HepG2 (cell line): Measurements from ENCODE around the gene STN1. TPM values are rescaled to one million over a fixed set of nuclear protein-coding genes. Genes with fewer than 3 reads are reported as not detected.

Experiments used
- FOXK1 ChIP-seq: sonication (generic); formaldehyde crosslinking; IDR thresholded peaks from 2 replicates; pipeline ENCODE4 v1.4.0; 2020; ENCODE audit warnings: low read depth, missing genetic modification reagents, borderline replicate concordance
- NFKBIZ ChIP-seq: IDR thresholded peaks from 2 replicates; pipeline ENCODE4 v1.6.1; 2018; ENCODE audit warnings: missing genetic modification reagents, missing compliant biosample characterization
- PITX1 ChIP-seq: sonication (generic); formaldehyde crosslinking; IDR thresholded peaks from 2 replicates; pipeline ENCODE4 v1.5.1; 2020; ENCODE audit warnings: mild to moderate bottlenecking, missing genetic modification reagents
- POGZ ChIP-seq: sonication (generic); formaldehyde crosslinking; IDR thresholded peaks from 2 replicates; pipeline ENCODE4 v1.4.0; 2020; ENCODE audit warnings: mild to moderate bottlenecking, missing genetic modification reagents
- RCOR2 ChIP-seq: IDR thresholded peaks from 2 replicates; pipeline ENCODE4 v1.6.1; 2016; ENCODE audit warnings: missing biosample characterization, missing genetic modification reagents
- RXRB ChIP-seq: IDR thresholded peaks from 2 replicates; pipeline ENCODE4 v1.6.1; 2016; ENCODE audit warnings: borderline replicate concordance, missing genetic modification reagents, missing compliant biosample characterization
- TBX3 ChIP-seq: fragments of 450-650 bp; IDR thresholded peaks from 2 replicates; pipeline ENCODE4 v1.6.1; 2017; ENCODE audit warnings: antibody characterized with exemption, mild to moderate bottlenecking, inconsistent platforms, borderline replicate concordance
- TEAD3 ChIP-seq: optimal IDR thresholded peaks from 2 replicates; pipeline ENCODE3; 2016; ENCODE audit warnings: borderline replicate concordance
- THAP11 ChIP-seq: IDR thresholded peaks from 2 replicates; pipeline ENCODE4 v1.6.1; 2016; ENCODE audit warnings: missing biosample characterization, missing genetic modification reagents
- ZNF160 ChIP-seq: sonication (generic); formaldehyde crosslinking; IDR thresholded peaks from 2 replicates; pipeline ENCODE4 v1.8.0; 2022; ENCODE audit warnings: mild to moderate bottlenecking, inconsistent platforms, missing genetic modification reagents
- polyA plus RNA-seq, 8 experiments: library from polyadenylated mRNA; depleted of rRNA in 3 of 8; stranded (reverse) in 7 of 8; unstranded in 1 of 8; fragments of >200 nt; fragmentation: Illumina TruSeq in 4 of 8; extraction: Trizol in 4 of 8; gene quantifications; 2 replicates each; pipeline versions ENCODE4 v1.2.1 to v1.2.3, GENCODE V29; 2011 to 2016; ENCODE audit warnings: low read depth in 4 of 8, missing spikeins in 1 of 8, mixed read lengths in 1 of 8; ENCODE audit not compliant: insufficient read depth in 1 of 8
- total RNA-seq, 5 experiments: library from RNA; depleted of rRNA; stranded (reverse); fragments of >200 nt; fragmentation: Illumina TruSeq; extraction: Trizol; gene quantifications; 2 replicates each; pipeline ENCODE4 v1.2.3, GENCODE V29; 2016; ENCODE audit warnings: low read depth in 1 of 5
- TF ChIP-seq, protein P1 (sequence below): IDR thresholded peaks from 2 replicates; pipeline ENCODE4 v1.6.1; 2016; ENCODE audit warnings: mild to moderate bottlenecking
- TF ChIP-seq, protein P2 (sequence below): sonication (generic); formaldehyde crosslinking; IDR thresholded peaks from 2 replicates; pipeline ENCODE4 v1.5.0; 2020; ENCODE audit warnings: mild to moderate bottlenecking, missing genetic modification reagents, moderate library complexity
- TF ChIP-seq, protein P3 (sequence below): sonication (generic); formaldehyde crosslinking; IDR thresholded peaks from 2 replicates; pipeline ENCODE4 v1.5.0; 2020; ENCODE audit warnings: mild to moderate bottlenecking, missing genetic modification reagents
- TF ChIP-seq, protein P4 (sequence below): sonication (generic); formaldehyde crosslinking; IDR thresholded peaks from 2 replicates; pipeline ENCODE4 v1.5.0; 2020; ENCODE audit warnings: mild to moderate bottlenecking, missing genetic modification reagents, borderline replicate concordance
- TF ChIP-seq, protein P5 (sequence below): IDR thresholded peaks from 2 replicates; pipeline ENCODE4 v1.6.1; 2018; ENCODE audit warnings: missing genetic modification reagents
- TF ChIP-seq, protein P6 (sequence below): sonication (generic); formaldehyde crosslinking; IDR thresholded peaks from 2 replicates; pipeline ENCODE4 v1.9.0; 2022; ENCODE audit warnings: low read depth, missing genetic modification reagents

The STN1 gene
- total and polyA plus RNA-seq, 2 of the 13 experiments (the other 11 are each of a cell fraction or from before 2014, with no cell fraction given), result 17.6 to 22.7 TPM

- TF ChIP-seq, protein P1, sequence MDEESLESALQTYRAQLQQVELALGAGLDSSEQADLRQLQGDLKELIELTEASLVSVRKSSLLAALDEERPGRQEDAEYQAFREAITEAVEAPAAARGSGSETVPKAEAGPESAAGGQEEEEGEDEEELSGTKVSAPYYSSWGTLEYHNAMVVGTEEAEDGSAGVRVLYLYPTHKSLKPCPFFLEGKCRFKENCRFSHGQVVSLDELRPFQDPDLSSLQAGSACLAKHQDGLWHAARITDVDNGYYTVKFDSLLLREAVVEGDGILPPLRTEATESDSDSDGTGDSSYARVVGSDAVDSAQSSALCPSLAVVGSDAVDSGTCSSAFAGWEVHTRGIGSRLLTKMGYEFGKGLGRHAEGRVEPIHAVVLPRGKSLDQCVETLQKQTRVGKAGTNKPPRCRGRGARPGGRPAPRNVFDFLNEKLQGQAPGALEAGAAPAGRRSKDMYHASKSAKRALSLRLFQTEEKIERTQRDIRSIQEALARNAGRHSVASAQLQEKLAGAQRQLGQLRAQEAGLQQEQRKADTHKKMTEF (CRISPR knock-in tag), result peak; percentile 79
- TF ChIP-seq, protein P2, sequence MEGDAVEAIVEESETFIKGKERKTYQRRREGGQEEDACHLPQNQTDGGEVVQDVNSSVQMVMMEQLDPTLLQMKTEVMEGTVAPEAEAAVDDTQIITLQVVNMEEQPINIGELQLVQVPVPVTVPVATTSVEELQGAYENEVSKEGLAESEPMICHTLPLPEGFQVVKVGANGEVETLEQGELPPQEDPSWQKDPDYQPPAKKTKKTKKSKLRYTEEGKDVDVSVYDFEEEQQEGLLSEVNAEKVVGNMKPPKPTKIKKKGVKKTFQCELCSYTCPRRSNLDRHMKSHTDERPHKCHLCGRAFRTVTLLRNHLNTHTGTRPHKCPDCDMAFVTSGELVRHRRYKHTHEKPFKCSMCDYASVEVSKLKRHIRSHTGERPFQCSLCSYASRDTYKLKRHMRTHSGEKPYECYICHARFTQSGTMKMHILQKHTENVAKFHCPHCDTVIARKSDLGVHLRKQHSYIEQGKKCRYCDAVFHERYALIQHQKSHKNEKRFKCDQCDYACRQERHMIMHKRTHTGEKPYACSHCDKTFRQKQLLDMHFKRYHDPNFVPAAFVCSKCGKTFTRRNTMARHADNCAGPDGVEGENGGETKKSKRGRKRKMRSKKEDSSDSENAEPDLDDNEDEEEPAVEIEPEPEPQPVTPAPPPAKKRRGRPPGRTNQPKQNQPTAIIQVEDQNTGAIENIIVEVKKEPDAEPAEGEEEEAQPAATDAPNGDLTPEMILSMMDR (CRISPR knock-in tag), result 0 out of 2 replicates have a peak, but pooled peaks have one; percentile 10
- TF ChIP-seq POGZ (peak; percentile 84), FOXK1 (peak; percentile 49; the same call in 1 of the 2 replicates), ZNF160 (0 out of 2 replicates have a peak, but pooled peaks have one; percentile 53), TEAD3 (CRISPR knock-in tag) (peak; percentile 55), TBX3 (no peak), RCOR2 (CRISPR knock-in tag) (peak; percentile 67; the same call in 1 of the 2 replicates), THAP11 (0 out of 2 replicates have a peak, but pooled peaks have one; percentile 35), PITX1 (CRISPR knock-in tag) (no peak), NFKBIZ (CRISPR knock-in tag) (0 out of 2 replicates have a peak, but pooled peaks have one; percentile 22), RXRB (CRISPR knock-in tag) (peak; percentile 66)
- TF ChIP-seq, protein P3, sequence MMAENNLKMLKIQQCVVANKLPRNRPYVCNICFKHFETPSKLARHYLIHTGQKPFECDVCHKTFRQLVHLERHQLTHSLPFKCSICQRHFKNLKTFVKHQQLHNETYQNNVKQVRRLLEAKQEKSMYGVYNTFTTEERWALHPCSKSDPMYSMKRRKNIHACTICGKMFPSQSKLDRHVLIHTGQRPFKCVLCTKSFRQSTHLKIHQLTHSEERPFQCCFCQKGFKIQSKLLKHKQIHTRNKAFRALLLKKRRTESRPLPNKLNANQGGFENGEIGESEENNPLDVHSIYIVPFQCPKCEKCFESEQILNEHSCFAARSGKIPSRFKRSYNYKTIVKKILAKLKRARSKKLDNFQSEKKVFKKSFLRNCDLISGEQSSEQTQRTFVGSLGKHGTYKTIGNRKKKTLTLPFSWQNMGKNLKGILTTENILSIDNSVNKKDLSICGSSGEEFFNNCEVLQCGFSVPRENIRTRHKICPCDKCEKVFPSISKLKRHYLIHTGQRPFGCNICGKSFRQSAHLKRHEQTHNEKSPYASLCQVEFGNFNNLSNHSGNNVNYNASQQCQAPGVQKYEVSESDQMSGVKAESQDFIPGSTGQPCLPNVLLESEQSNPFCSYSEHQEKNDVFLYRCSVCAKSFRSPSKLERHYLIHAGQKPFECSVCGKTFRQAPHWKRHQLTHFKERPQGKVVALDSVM (CRISPR knock-in tag), result no peak
- TF ChIP-seq, protein P4, sequence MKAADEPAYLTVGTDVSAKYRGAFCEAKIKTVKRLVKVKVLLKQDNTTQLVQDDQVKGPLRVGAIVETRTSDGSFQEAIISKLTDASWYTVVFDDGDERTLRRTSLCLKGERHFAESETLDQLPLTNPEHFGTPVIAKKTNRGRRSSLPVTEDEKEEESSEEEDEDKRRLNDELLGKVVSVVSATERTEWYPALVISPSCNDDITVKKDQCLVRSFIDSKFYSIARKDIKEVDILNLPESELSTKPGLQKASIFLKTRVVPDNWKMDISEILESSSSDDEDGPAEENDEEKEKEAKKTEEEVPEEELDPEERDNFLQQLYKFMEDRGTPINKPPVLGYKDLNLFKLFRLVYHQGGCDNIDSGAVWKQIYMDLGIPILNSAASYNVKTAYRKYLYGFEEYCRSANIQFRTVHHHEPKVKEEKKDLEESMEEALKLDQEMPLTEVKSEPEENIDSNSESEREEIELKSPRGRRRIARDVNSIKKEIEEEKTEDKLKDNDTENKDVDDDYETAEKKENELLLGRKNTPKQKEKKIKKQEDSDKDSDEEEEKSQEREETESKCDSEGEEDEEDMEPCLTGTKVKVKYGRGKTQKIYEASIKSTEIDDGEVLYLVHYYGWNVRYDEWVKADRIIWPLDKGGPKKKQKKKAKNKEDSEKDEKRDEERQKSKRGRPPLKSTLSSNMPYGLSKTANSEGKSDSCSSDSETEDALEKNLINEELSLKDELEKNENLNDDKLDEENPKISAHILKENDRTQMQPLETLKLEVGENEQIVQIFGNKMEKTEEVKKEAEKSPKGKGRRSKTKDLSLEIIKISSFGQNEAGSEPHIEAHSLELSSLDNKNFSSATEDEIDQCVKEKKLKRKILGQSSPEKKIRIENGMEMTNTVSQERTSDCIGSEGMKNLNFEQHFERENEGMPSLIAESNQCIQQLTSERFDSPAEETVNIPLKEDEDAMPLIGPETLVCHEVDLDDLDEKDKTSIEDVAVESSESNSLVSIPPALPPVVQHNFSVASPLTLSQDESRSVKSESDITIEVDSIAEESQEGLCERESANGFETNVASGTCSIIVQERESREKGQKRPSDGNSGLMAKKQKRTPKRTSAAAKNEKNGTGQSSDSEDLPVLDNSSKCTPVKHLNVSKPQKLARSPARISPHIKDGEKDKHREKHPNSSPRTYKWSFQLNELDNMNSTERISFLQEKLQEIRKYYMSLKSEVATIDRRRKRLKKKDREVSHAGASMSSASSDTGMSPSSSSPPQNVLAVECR, result peak; percentile 72; the same call in 1 of the 2 replicates
- TF ChIP-seq, protein P5, sequence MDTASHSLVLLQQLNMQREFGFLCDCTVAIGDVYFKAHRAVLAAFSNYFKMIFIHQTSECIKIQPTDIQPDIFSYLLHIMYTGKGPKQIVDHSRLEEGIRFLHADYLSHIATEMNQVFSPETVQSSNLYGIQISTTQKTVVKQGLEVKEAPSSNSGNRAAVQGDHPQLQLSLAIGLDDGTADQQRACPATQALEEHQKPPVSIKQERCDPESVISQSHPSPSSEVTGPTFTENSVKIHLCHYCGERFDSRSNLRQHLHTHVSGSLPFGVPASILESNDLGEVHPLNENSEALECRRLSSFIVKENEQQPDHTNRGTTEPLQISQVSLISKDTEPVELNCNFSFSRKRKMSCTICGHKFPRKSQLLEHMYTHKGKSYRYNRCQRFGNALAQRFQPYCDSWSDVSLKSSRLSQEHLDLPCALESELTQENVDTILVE (CRISPR knock-in tag), result 0 out of 2 replicates have a peak, but pooled peaks have one; percentile 51
- TF ChIP-seq, protein P6, sequence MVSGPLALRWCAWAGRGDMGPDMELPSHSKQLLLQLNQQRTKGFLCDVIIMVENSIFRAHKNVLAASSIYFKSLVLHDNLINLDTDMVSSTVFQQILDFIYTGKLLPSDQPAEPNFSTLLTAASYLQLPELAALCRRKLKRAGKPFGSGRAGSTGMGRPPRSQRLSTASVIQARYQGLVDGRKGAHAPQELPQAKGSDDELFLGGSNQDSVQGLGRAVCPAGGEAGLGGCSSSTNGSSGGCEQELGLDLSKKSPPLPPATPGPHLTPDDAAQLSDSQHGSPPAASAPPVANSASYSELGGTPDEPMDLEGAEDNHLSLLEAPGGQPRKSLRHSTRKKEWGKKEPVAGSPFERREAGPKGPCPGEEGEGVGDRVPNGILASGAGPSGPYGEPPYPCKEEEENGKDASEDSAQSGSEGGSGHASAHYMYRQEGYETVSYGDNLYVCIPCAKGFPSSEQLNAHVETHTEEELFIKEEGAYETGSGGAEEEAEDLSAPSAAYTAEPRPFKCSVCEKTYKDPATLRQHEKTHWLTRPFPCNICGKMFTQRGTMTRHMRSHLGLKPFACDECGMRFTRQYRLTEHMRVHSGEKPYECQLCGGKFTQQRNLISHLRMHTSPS (CRISPR knock-in tag), result peak; percentile 61; the same call in 1 of the 2 replicates
Observed at GRCh38 chr10:103833731-103834365, 84.1 kb downstream of the STN1 start (continued).
